ENCODE results near the gene TPM4.

The TPM4 gene

GRCh38 chr19:16041991-16042386, 34.3 kb upstream of the TPM4 start:
- DNase-seq (ENCODE audit: low read depth in 3 of 3), result no peak

- no peak for DNase-seq (ENCODE audit: low read depth in 3 of 3)
These were observed 33.7 kb upstream of the TPM4 start for GRCh38 chr19:16042533-16043085.

- no peak for DNase-seq (ENCODE audit: low read depth in 3 of 3)
These were observed 33.0 kb upstream of the TPM4 start for GRCh38 chr19:16043156-16043757.

GRCh38 chr19:16044746-16045145, 31.5 kb upstream of the TPM4 start:
- DNase-seq (ENCODE audit: low read depth in 3 of 3), result no peak

- no peak for DNase-seq (ENCODE audit: low read depth in 3 of 3)
These were observed 31.1 kb upstream of the TPM4 start for GRCh38 chr19:16045171-16045570.

GRCh38 chr19:16045893-16046292, 30.4 kb upstream of the TPM4 start:
- no peak for DNase-seq (ENCODE audit: low read depth in 3 of 3)

- no peak for DNase-seq (ENCODE audit: low read depth in 3 of 3)
These were observed 27.7 kb upstream of the TPM4 start for GRCh38 chr19:16048583-16048982.

GRCh38 chr19:16051254-16052025, 24.9 kb upstream of the TPM4 start:
- DNase-seq (ENCODE audit: low read depth in 3 of 3), result peak in 1 of 3 donors; percentile 29

- DNase-seq (ENCODE audit: low read depth in 3 of 3), result no peak
These were observed 23.9 kb upstream of the TPM4 start for GRCh38 chr19:16052353-16052752.

GRCh38 chr19:16057062-16057461, 19.2 kb upstream of the TPM4 start:
- no peak for DNase-seq (ENCODE audit: low read depth in 3 of 3)

- DNase-seq (ENCODE audit: low read depth in 3 of 3), result no peak
These were observed 16.0 kb upstream of the TPM4 start for GRCh38 chr19:16060294-16060693.

GRCh38 chr19:16061943-16062342, 14.4 kb upstream of the TPM4 start:
- DNase-seq (ENCODE audit: low read depth in 3 of 3), result no peak

GRCh38 chr19:16062789-16063188, 13.5 kb upstream of the TPM4 start:
- peak in 2 of 3 donors; percentile 50 to 58 for DNase-seq (ENCODE audit: low read depth in 3 of 3)

- no peak for DNase-seq (ENCODE audit: low read depth in 3 of 3)
These were observed 11.9 kb upstream of the TPM4 start for GRCh38 chr19:16064209-16064889.

- DNase-seq (ENCODE audit: low read depth in 3 of 3), result peak in 1 of 3 donors; percentile 48
These were observed 9.6 kb upstream of the TPM4 start for GRCh38 chr19:16066611-16067104.

- DNase-seq (ENCODE audit: low read depth in 3 of 3), result no peak
These were observed 8.9 kb upstream of the TPM4 start for GRCh38 chr19:16067205-16067938.

GRCh38 chr19:16068696-16069259, 7.5 kb upstream of the TPM4 start:
- no peak for DNase-seq (ENCODE audit: low read depth in 3 of 3)

GRCh38 chr19:16069813-16070365, 6.4 kb upstream of the TPM4 start:
- no peak for DNase-seq (ENCODE audit: low read depth in 3 of 3)

GRCh38 chr19:16070366-16070990, 5.8 kb upstream of the TPM4 start:
- peak; percentile 57 to 79 (median 70) for DNase-seq (ENCODE audit: low read depth in 3 of 3)

- no peak for DNase-seq (ENCODE audit: low read depth in 3 of 3)
These were observed 5.1 kb upstream of the TPM4 start for GRCh38 chr19:16071072-16071691.
